Measurements from ENCODE around the gene UMPS.

The UMPS gene

GRCh38 chr3:124698030-124698770 is 32.1 kb upstream of the UMPS start (continued):
- no peak for TF ChIP-seq ZBTB11 (tag by site-specific recombination; conservative IDR thresholded peaks at IDR 0.05; ENCODE audit: low read depth)
- no peak for TF ChIP-seq ZNF16 (tag by site-specific recombination; IDR thresholded peaks at IDR 0.05; ENCODE audit: low read depth)

GRCh38 chr3:124699051-124699450 is 31.2 kb upstream of the UMPS start:
- TF ChIP-seq ZFHX2 (tag by site-specific recombination; conservative IDR thresholded peaks at IDR 0.05), result no peak
- TF ChIP-seq ZNF223 (tag by site-specific recombination; IDR thresholded peaks at IDR 0.05), result no peak
- TF ChIP-seq ZNF830 (tag by site-specific recombination; IDR thresholded peaks at IDR 0.05; ENCODE audit: low read depth), result no peak
- TF ChIP-seq ZBTB21 (tag by site-specific recombination; IDR thresholded peaks at IDR 0.05), result no peak
- no peak for TF ChIP-seq ZBTB48 (tag by site-specific recombination; IDR thresholded peaks at IDR 0.05)
- TF ChIP-seq SCRT2 (tag by site-specific recombination; IDR thresholded peaks at IDR 0.05), result no peak
- H3K9me3 ChIP-seq (ENCODE audit: control insufficient read depth, insufficient read depth, low read depth, low read length), result no peaks in the 10 kb centered on the region
- no peaks in the 10 kb centered on the region for H3K36me3 ChIP-seq (ENCODE audit: control insufficient read depth in 2 of 2, insufficient read depth in 1 of 2, low read length in 2 of 2)
- ChIA-PET CTCF (interaction anchor here (0.6 to 1.4 kb wide), 4 partner anchors 10 to 230 kb away, joined by 3 to 9 read pairs (median 4); no protein-coding TSS in a partner anchor), POLR2A (no interaction called here)
- H3K4me3 ChIP-seq (ENCODE audit: low read depth, low read length), result no peak overlapping the region
- H3K4me1 ChIP-seq (ENCODE audit: control insufficient read depth, insufficient read depth, low read length), result no peaks in the 10 kb centered on the region
- H3K27ac ChIP-seq (ENCODE audit: extremely low read depth, low read depth, low read length), result no peak overlapping the region

GRCh38 chr3:124699686-124700396 is 30.4 kb upstream of the UMPS start:
- CTCF ChIA-PET, result interaction anchor here (0.6 to 1.4 kb wide), 3 partner anchors 11 to 135 kb away, joined by 3 to 9 read pairs (median 3); no protein-coding TSS in a partner anchor
- Histone ChIP-seq H3K9me3 (ENCODE audit: control insufficient read depth, insufficient read depth, low read depth, low read length) (no peaks in the 10 kb centered on the region), H3K4me1 (ENCODE audit: control insufficient read depth, insufficient read depth, low read length) (no peaks in the 10 kb centered on the region), H3K27ac (ENCODE audit: extremely low read depth, low read depth, low read length) (no peak overlapping the region), H3K36me3 (ENCODE audit: control insufficient read depth in 2 of 2, insufficient read depth in 1 of 2, low read length in 2 of 2) (no peaks in the 10 kb centered on the region), H3K4me3 (ENCODE audit: low read depth, low read length) (no peak overlapping the region)
- POLR2A ChIA-PET, result no interaction called here
- TF ChIP-seq ZNF114 (tag by site-specific recombination; IDR thresholded peaks at IDR 0.05) (no peak), ZNF473 (tag by site-specific recombination; IDR thresholded peaks at IDR 0.05) (no peak), ZNF292 (tag by site-specific recombination; IDR thresholded peaks at IDR 0.05; ENCODE audit: borderline replicate concordance, low read depth) (no peak), BCL11B (tag by site-specific recombination; IDR thresholded peaks at IDR 0.05; ENCODE audit: low read depth) (no peak), BCL11A (tag by site-specific recombination; IDR thresholded peaks at IDR 0.05; ENCODE audit: low read depth) (no peak), KLF16 (tag by site-specific recombination; IDR thresholded peaks at IDR 0.05) (no peak), ZNF223 (tag by site-specific recombination; IDR thresholded peaks at IDR 0.05) (no peak), ZNF513 (tag by site-specific recombination; IDR thresholded peaks at IDR 0.05) (no peak), PRDM10 (tag by site-specific recombination; IDR thresholded peaks at IDR 0.05) (no peak), ZNF544 (tag by site-specific recombination; IDR thresholded peaks at IDR 0.05) (no peak), ZNF785 (tag by site-specific recombination; IDR thresholded peaks at IDR 0.05) (no peak), ZNF274 (IDR thresholded peaks at IDR 0.05; ENCODE audit: low read length) (no peak), ZNF274 (tag by site-specific recombination; IDR thresholded peaks at IDR 0.05; ENCODE audit: borderline replicate concordance) (no peak), PRDM4 (tag by site-specific recombination; IDR thresholded peaks at IDR 0.05) (no peak)

Data from HEK293 (cell line).